HG02884 (cell line): ENCODE results near the gene CNKSR3.
"Not testable (repeated sequence)": the region's sequence is repeated elsewhere in the genome, so short reads cannot be mapped to it uniquely, and the experiment has no call there.

Experiments used
- ATAC-seq: cut with Tn5 transposase; IDR thresholded peaks from one replicate; pipeline ENCODE4 v1.9.1; 2021; ENCODE audit warnings: mild to moderate bottlenecking, moderate library complexity; ENCODE audit not compliant: unreplicated experiment

Gene CNKSR3

DNA sequence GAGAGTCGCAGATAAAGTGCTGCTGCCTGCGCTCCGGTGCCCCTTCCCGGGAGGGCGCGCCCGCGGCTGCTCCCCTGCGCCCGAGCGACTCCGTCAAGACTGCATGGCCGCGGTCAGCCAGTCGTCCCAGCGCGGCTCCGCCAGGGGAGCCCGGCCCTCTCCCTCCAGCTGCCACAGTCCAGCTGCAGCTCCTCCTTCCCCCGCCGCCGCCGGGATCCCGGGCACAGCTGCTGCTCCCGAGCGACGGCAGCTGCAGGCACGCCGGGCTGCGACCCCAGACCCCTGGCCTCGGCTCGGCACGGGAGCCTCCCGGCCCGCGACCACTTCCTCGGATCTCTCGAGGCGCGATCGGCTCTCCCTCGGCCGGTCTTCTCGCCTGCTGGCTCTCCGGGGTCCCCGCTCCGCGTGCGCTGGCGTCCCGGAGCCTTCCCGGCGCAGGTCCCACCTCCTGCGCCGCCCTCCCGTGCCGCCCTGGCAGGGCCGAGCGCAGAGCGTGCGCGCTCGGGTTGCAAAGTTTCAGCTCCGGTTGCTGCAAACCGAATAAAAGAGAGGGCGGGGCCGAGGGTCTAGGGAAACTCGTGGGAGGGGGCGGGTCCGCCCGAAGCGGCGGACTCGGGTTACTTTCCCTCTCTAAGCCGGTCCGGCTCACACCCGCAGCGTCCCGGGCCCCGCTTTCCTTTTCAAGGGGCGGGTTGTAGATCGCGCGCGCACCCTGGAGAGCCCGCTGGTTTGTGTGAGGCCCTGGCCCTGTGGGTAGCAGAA lies at the start of gene CNKSR3:
CNKSR3 (minus strand) TSS at position 542 of the 762 bp plus-strand sequence. CDS start 571 bp downstream, outside the sequence.
- ATAC-seq = peak; percentile 64

DNA sequence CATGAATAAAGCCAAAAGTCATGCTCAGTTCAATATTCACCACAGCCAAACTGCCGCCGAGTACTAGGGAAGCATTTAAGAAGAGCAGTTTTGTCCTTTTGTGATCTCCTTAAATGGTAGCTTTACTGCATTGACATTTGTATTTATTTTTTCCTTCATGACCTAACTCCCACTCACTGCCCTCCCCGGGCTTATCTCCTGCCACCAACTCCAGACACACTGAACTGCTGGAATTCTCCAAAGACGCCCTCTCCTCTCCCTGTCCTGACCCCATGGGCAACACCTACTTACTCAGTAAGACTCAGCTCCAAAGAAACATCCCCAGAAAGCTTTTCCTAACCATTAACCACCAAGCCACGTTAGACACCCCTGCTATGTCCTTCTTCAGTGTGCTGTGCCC lies 48.5 kb upstream of the CNKSR3 start:
- no peak for ATAC-seq

DNA sequence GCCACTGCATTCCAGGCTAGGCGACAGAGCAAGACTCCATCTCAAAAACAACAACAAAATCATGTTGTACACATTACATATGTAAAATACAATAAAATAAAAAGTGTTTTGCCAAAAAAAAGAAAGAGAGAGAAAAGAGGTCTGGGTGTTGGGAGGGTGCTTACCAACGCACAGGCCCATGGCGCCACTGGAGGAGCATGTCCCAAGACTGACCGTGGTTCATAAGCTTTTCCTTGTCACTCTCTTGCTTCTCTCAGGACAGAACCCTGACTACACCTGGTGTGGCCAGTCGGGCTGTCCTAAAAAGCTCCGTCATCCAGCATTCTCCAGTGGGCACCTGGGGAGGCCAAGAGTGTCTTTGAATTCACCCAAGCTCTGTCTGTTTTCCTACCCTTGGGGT lies 48.0 kb upstream of the CNKSR3 start:
- no peak for ATAC-seq

GRCh38 chr6:154555073-154555677 lies 44.7 kb upstream of the CNKSR3 start:
- no peak for ATAC-seq

DNA sequence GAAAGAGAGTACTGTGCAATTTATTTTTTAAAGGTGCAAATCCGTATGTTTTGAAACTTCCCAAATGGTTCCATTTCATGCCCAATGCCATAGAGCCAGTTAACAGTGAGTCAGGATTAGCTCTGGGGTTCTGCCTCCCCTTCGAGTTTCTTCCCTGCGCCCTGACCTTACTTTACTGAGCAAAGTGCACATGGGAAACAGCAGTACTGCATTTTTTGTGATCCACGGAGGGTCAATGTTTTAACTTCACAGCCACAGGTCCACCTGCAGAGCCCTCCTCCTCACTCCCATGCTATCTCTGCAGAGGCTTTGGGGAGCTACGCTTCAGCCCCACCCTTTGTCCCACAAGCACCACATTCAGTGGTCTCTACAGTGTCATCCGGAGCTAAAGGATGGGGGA lies 44.0 kb upstream of the CNKSR3 start:
- no peak for ATAC-seq

- no peak for ATAC-seq
These were observed 40.3 kb upstream of the CNKSR3 start for GRCh38 chr6:154550779-154551178.

GRCh38 chr6:154549179-154549578 lies 38.7 kb upstream of the CNKSR3 start:
- no peak for ATAC-seq

DNA sequence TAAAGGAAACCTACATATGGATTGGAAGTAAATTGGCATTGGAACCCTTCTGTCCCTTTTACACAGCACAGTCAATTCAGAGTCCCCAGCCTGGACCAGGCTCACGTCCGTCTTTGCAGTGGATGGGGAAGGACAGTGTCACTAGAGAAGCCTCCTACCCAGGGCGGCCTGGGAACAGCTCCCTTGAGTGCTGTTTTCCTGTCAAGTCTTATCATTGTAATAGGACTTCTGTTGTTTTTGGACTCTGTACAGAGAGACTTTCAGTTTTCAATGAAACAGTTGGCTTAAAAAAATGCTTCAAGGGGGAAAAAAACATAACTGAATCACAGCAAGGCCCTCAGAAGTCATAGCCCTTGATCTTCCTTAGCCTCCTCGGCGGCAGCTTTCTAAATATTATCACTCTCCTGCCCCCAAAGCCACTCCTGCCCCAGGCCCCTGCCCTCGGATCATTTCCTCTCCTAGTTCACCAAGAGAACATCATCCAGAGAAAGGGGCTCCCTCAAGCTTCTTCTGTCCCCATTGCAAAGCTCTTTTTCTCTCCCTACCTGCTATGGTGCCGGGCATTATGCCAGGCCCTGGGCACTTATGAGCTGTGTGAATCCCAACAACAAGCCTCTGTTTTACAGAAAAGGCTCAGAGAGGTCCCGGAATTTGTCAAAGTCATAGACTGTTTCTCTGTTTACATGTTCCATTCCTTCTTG lies 37.8 kb upstream of the CNKSR3 start:
- ATAC-seq = no peak

DNA sequence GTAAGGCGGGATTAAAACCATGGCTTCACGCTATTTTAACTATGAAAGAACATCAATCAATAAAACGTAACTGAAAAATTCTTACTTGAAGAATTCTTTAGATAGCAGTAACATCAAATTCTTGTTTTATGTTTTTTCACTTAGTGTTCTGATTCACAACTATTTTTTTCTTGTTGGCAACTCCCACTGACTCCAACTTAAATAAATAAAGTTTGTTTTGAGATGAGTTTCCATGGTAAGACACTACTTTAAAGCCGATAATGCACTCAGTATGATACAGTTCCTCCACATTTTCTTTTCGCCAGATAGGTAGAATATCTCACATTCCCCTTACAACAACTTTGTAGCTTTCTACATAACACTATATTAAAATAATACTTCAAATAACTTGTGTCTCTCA lies 33.1 kb upstream of the CNKSR3 start:
- ATAC-seq = no peak

- ATAC-seq = no peak
These were observed 32.3 kb upstream of the CNKSR3 start for GRCh38 chr6:154542747-154543146.

DNA sequence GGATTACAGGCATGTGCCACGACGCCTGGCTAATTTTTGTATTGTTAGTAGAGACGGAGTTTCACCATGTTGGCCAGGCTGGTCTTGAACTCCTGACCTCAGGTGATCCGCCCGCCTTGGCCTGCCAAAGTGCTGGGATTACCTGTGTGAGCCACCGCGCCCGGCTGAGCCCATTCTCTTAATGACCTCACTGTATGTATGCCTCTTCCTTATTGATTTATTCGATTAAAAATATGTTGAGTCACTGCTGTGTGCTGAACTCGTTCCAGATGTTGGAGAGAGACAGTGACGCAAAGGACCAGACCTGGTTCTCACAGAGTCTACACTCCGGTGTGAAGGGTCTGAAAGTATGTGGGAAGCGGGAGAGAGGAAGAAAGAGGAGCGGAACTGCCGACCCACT lies 31.4 kb upstream of the CNKSR3 start:
- not testable (repeated sequence) for ATAC-seq

DNA sequence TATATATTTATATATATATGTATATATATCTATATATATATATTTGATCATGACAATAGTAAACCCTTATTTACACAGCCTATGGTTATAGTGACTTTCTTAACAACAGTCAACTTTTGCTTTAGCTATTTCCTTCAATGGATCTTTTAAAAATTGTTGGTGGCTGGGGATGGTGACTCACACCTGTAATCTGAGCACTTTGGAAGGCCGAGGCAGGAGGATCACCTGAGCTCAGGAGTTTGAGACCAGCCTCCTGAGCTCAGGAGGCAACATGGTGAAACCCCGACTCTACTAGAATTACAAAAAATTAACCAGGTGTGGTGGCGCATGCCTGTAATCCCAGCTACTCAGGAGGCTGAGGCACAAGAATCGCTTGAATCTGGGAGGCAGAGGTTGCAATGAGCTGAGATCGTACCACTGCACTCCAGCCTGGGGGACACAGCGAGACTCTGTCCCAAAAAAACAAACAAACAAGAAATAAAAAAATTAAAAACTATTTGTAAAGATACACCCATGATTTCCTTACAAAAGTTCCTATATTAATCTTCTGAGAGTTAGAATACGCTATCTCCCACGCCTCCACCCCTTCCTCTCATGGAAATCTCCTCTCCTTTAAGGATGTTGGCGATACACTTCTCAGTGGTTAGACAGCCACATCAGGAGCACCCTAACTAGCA lies 29.2 kb upstream of the CNKSR3 start:
- ATAC-seq = no peak

DNA sequence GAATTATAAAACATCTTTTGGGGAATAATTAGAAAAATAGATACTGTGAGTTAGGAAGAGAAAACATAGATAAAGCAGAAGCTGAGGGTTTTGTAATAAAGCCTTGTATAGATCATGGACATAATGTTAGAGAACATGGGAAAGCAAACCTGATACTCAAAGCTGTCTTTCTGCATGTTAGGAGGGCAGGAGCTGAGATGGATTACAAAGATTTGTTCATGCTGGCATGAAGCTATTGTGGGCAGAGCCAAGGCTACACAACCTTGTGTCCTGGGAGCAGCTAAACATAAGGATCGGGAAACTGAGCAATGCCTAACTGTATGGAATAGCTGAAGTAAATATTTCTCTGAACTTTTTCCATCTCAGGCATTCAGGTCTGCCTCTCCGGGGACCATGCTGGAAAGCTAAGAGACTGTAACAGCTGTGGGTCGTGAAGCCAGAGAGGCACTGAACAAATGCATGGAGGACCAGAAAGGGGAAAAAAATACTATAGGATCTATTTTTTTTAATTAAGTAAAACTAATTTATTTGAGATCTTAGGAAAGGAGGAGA lies 28.2 kb upstream of the CNKSR3 start:
- no peak for ATAC-seq

DNA sequence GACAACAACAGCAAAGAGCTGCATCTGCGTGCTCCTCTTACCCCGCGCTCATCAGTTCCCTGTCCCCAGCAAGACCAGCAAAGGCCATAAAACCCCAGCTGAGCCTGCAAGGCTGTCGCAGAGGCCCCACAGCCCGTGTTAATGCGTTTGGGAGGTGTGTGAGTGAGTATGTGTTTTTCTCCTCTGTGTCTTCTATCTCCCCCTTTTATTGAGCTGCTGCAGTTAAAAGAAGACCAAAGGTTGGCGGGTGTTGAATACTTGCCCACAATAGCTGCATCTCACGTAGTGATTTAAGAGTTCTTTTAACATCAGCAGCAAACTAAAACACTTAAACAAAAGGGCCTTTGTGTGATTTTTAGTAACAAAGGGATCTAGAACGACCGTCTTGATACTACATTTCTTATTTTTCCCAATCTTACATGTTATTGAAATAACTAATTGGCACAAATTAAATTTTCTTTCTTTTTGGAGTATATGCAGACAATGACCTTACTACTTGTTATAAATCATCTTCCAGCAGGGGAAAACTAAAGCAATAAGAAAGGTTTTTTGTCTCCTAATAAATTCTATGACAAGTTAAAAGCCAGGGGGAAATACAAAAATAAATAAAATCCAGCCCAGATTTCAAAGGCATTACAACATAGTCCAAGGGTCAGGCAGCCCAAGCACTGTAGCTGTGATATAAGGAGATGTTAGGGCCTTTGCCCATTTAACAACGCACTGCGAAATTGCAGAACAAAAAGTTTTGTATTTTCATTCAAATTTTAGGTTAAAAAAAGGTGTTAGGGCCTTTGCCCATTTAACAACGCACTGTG lies 27.2 kb upstream of the CNKSR3 start:
- no peak for ATAC-seq

- no peak for ATAC-seq
These were observed 26.5 kb upstream of the CNKSR3 start for GRCh38 chr6:154536999-154537398.

GRCh38 chr6:154536255-154536654 lies 25.8 kb upstream of the CNKSR3 start:
- ATAC-seq = no peak

DNA sequence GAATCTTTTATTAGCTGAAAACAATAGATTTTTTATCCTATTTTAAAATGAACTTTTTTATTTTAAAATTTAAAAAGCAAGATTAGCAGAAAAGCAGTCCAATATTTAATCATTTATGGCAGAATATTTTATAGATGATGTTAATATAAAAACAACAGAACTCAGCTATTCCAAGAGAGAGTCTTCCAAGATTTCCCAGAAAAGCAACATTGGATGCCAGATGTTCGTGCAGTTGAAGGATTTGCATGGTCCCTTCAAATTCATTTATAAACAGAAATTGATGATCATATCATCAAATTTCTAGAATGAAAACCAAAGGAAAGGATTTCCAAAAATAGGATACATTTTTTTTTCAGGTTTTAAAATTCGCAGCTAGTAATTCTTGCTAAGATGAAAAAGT lies 25.4 kb upstream of the CNKSR3 start:
- ATAC-seq = no peak

DNA sequence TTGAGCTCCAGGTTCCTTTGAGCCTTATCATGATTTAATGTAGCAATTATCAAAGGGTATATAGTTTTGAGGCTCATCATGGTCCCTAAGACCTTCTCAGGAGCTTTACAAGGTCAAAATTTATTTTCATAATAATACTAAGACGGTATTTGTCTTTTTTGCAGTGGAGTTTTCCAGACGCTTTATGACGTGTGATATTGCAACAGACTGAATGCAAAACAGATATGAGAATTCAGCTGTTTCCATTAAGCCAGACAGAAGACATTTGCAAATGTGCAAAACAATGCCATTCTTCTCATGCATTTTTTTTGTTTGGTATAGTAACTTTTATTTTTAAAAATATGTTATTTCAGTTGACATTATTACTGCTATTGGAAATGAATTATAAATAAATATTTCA lies 24.7 kb upstream of the CNKSR3 start:
- no peak for ATAC-seq

DNA sequence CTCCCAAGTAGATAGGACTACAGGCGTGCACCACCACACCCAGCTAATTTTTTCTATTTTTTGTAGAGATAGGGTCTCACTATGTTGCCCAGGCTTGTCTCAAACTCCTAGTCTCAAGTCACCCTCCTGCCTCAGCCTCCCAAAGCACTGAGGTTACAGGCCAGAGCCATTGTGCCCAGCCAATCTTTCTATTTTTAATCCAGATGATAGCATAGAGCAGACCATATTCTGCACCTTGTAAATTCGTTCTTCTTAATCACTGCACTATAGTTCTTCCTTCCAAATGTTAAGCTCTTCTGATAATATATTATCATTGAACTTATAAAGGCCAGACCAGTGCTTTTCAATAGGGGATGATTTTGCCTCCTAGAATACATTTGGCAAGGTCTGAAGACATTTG lies 24.0 kb upstream of the CNKSR3 start:
- ATAC-seq = no peak

DNA sequence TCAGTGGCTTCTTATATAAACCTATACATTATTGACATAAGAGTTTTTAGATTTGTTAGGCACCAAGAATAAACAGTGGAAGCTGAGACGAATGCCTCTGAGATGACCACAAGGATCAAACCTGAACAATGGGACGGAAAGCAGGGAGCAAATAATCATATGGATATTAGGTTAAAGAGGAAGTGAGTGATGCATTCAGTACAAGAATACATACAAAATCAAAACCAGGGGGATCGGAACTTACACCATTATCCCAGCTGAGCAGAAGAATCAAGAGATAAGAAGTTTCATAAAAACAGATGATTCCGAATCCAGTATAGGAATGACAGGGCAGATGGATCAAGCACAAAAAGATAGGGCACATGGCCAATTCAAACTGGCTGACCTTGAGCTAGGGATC lies 21.9 kb upstream of the CNKSR3 start:
- ATAC-seq = no peak
